H1 (cell line): Measurements from ENCODE around the gene ZNF575. TPM values are rescaled to one million over a fixed set of nuclear protein-coding genes. Genes with fewer than 3 reads are reported as not detected.

Experiments
- CTCF ChIA-PET: fragments of 300-600 bp; sonication (Branson Sonifier 250); formaldehyde crosslinking; loops from one replicate; lab custom pipeline; 2021; ENCODE audit not compliant: partially characterized antibody; lab: Charles Lee
- POLR2A ChIA-PET: fragments of 300-600 bp; sonication (Branson Sonifier 250); formaldehyde crosslinking; loops from one replicate; lab custom pipeline; 2021; ENCODE audit warnings: inconsistent platforms; ENCODE audit not compliant: partially characterized antibody; lab: Charles Lee
- DNase-seq, 2 experiments: peaks; one replicate each; pipeline versions ENCODE4 v3.0.0 to v3.0.0-alpha.2; 2010 to 2022; ENCODE audit warnings: low spot score in 2 of 2, low read depth in 1 of 2, mixed read lengths in 1 of 2
- FAIRE-seq: peaks from 2 replicates; lab custom pipeline; 2011; peaks lifted over from hg19 to GRCh38; lab: Jason Lieb, UNC
- H2AFZ ChIP-seq: 2 replicates; pipeline ENCODE4 v1.8.1; 2012; ENCODE audit warnings: low read length, inconsistent platforms
- H2AK5ac ChIP-seq: 2 replicates; pipeline ENCODE4 v1.6.1; 2013; ENCODE audit warnings: low read depth, low read length
- H2BK120ac ChIP-seq: replicated peaks from 2 replicates; pipeline ENCODE3; 2013; ENCODE audit warnings: low read depth, low read length, inconsistent platforms
- H2BK12ac ChIP-seq: 2 replicates; pipeline ENCODE4 v1.6.1; 2013; ENCODE audit warnings: low read depth, low read length
- H2BK15ac ChIP-seq: 2 replicates; pipeline ENCODE4 v1.6.1; 2013; ENCODE audit warnings: low read length
- H2BK20ac ChIP-seq: 2 replicates; pipeline ENCODE4 v1.6.1; 2013; ENCODE audit warnings: low read length
- H2BK5ac ChIP-seq: 2 replicates; pipeline ENCODE4 v1.6.1; 2013; ENCODE audit warnings: low read depth, low read length
- H3K14ac ChIP-seq: 2 replicates; pipeline ENCODE4 v1.6.1; 2013; ENCODE audit warnings: inconsistent platforms; ENCODE audit not compliant: insufficient read length
- H3K18ac ChIP-seq: 2 replicates; pipeline ENCODE4 v1.6.1; 2013; ENCODE audit warnings: low read length; ENCODE audit errors: extremely low read depth
- H3K23ac ChIP-seq: 2 replicates; pipeline ENCODE4 v1.6.1; 2013; ENCODE audit warnings: inconsistent platforms; ENCODE audit not compliant: insufficient read length
- H3K23me2 ChIP-seq: 2 replicates; pipeline ENCODE4 v1.6.1; 2013; ENCODE audit warnings: low read depth, low read length
- H3K27ac ChIP-seq: 2 replicates; pipeline ENCODE4 v1.6.1; 2011; ENCODE audit warnings: low read depth, low read length, inconsistent platforms
- H3K27me3 ChIP-seq, 4 experiments: replicated peaks in 1 of 4; 1 replicate in 1 of 4; 2 replicates in 3 of 4; pipeline versions ENCODE4 v1.6.1 to v1.8.1; 2011 to 2013; ENCODE audit warnings: low read length in 3 of 4, mild to moderate bottlenecking in 3 of 4, inconsistent platforms in 2 of 4, mixed read lengths in 2 of 4, moderate library complexity in 1 of 4; ENCODE audit not compliant: control insufficient read depth in 3 of 4, insufficient read depth in 3 of 4; ENCODE audit errors: extremely low read depth in 1 of 4
- H3K36me3 ChIP-seq, 4 experiments: 2 replicates each; pipeline versions ENCODE4 v1.6.1 to v1.8.1; 2011 to 2013; ENCODE audit warnings: mild to moderate bottlenecking in 4 of 4, low read length in 3 of 4, moderate library complexity in 2 of 4, control low read depth in 1 of 4, inconsistent platforms in 1 of 4; ENCODE audit not compliant: insufficient read depth in 4 of 4, control insufficient read depth in 2 of 4
- H3K4ac ChIP-seq: replicated peaks from 2 replicates; pipeline ENCODE3; 2013; ENCODE audit warnings: low read length, low read depth, mixed read lengths, inconsistent platforms; ENCODE audit not compliant: insufficient read length
- H3K4me1 ChIP-seq, 4 experiments: replicated peaks in 1 of 4; 1 replicate in 1 of 4; 2 replicates in 3 of 4; pipeline versions ENCODE4 v1.6.1 to v1.8.1; 2011 to 2013; ENCODE audit warnings: low read length in 3 of 4, inconsistent platforms in 2 of 4, mixed read lengths in 1 of 4; ENCODE audit not compliant: insufficient read depth in 4 of 4, control insufficient read depth in 3 of 4
- H3K4me2 ChIP-seq, 2 experiments: 2 replicates each; pipeline versions ENCODE4 v1.6.1 to v1.8.1; 2011 to 2013; ENCODE audit warnings: low read depth in 2 of 2, low read length in 2 of 2, control low read depth in 1 of 2, inconsistent platforms in 1 of 2, mild to moderate bottlenecking in 1 of 2; ENCODE audit not compliant: insufficient read depth in 1 of 2
- H3K4me3 ChIP-seq, 4 experiments: fragments of 200-600, 300-600 bp in 1 of 4; sonication (generic), shearing (Covaris generic), sonication (Bioruptor Twin) in 1 of 4; 2 replicates each; pipeline versions ENCODE4 v1.5.1 to v1.8.1; 2011 to 2016; ENCODE audit warnings: low read length in 4 of 4, low read depth in 3 of 4, control low read depth in 2 of 4, inconsistent platforms in 2 of 4, mild to moderate bottlenecking in 2 of 4, mixed read lengths in 1 of 4, moderate library complexity in 1 of 4; ENCODE audit not compliant: insufficient read depth in 2 of 4; ENCODE audit errors: extremely low read depth in 1 of 4
- H3K56ac ChIP-seq: replicated peaks from 2 replicates; pipeline ENCODE3; 2013; ENCODE audit warnings: low read depth, mild to moderate bottlenecking, mixed read lengths, low read length, inconsistent platforms; ENCODE audit not compliant: insufficient read length
- H3K79me1 ChIP-seq: 2 replicates; pipeline ENCODE4 v1.6.1; 2013; ENCODE audit warnings: low read depth, low read length, control low read depth
- H3K79me2 ChIP-seq, 2 experiments: 2 replicates each; pipeline versions ENCODE4 v1.6.1 to v1.8.1; 2012 to 2013; ENCODE audit warnings: low read length in 2 of 2, mild to moderate bottlenecking in 2 of 2, inconsistent platforms in 1 of 2; ENCODE audit not compliant: insufficient read depth in 2 of 2, control insufficient read depth in 1 of 2
- H3K9ac ChIP-seq, 4 experiments: replicated peaks in 1 of 4; 1 replicate in 1 of 4; 2 replicates in 3 of 4; pipeline versions ENCODE4 v1.6.1 to v1.8.1; 2011 to 2013; ENCODE audit warnings: low read depth in 3 of 4, low read length in 3 of 4, control low read depth in 2 of 4, mild to moderate bottlenecking in 2 of 4, moderate library complexity in 2 of 4, inconsistent platforms in 1 of 4; ENCODE audit errors: extremely low read depth in 1 of 4
- H3K9me3 ChIP-seq, 2 experiments: 2 replicates each; pipeline versions ENCODE4 v1.6.1 to v1.8.1; 2012 to 2013; ENCODE audit warnings: mild to moderate bottlenecking in 2 of 2, moderate library complexity in 2 of 2, control low read depth in 1 of 2, inconsistent platforms in 1 of 2, low read depth in 1 of 2, low read length in 1 of 2, mixed read lengths in 1 of 2; ENCODE audit not compliant: insufficient read depth in 2 of 2
- H4K20me1 ChIP-seq, 2 experiments: replicated peaks in 1 of 2; 2 replicates each; pipeline versions ENCODE3 to v1.8.1; 2011 to 2013; ENCODE audit warnings: inconsistent platforms in 2 of 2, low read length in 2 of 2, mild to moderate bottlenecking in 1 of 2; ENCODE audit not compliant: insufficient read depth in 2 of 2, control insufficient read depth in 1 of 2
- H4K5ac ChIP-seq: 2 replicates; pipeline ENCODE4 v1.6.1; 2013; ENCODE audit warnings: low read length, low read depth, mixed read lengths, inconsistent platforms; ENCODE audit not compliant: insufficient read length
- H4K8ac ChIP-seq: 2 replicates; pipeline ENCODE4 v1.8.0; 2013; ENCODE audit warnings: mild to moderate bottlenecking, moderate library complexity, low read length, inconsistent platforms; ENCODE audit not compliant: insufficient read depth; ENCODE audit errors: extremely low read depth
- H4K91ac ChIP-seq: replicated peaks from 2 replicates; pipeline ENCODE3; 2013; ENCODE audit warnings: low read length, mixed read lengths, inconsistent platforms; ENCODE audit not compliant: insufficient read length
- CBX5 ChIP-seq: fragments of 300-800, 300-1000 bp; sonication (generic); IDR thresholded peaks from 2 replicates; pipeline ENCODE4 v1.7.1; 2016; ENCODE audit warnings: antibody characterized with exemption, low read length, low read depth
- CHD1 ChIP-seq: IDR thresholded peaks from 2 replicates; pipeline ENCODE4 v1.6.1; 2012; ENCODE audit warnings: low read depth, low read length, improper control_type of control experiment
- FOSL1 ChIP-seq: IDR thresholded peaks from 2 replicates; pipeline ENCODE4 v1.6.1; 2011; ENCODE audit warnings: mild to moderate bottlenecking, low read depth, low read length, moderate library complexity; ENCODE audit not compliant: insufficient read depth
- HDAC2 ChIP-seq, 2 experiments: fragments of 300-600 bp in 1 of 2; sonication (generic) in 1 of 2; IDR thresholded peaks; 2 replicates each; pipeline ENCODE4 v1.6.1; 2011 to 2012; ENCODE audit warnings: low read depth in 2 of 2, low read length in 2 of 2, mild to moderate bottlenecking in 2 of 2, moderate library complexity in 2 of 2, borderline replicate concordance in 1 of 2, inconsistent platforms in 1 of 2
- JUND ChIP-seq: IDR thresholded peaks from 2 replicates; pipeline ENCODE4 v1.6.1; 2011; ENCODE audit warnings: mild to moderate bottlenecking, improper control_type of control experiment, low read length
- MAFK ChIP-seq: IDR thresholded peaks from 2 replicates; pipeline ENCODE4 v1.6.1; 2012; ENCODE audit warnings: low read depth, mild to moderate bottlenecking, improper control_type of control experiment, low read length
- POLR2A ChIP-seq, 2 experiments: IDR thresholded peaks; 1 replicate in 1 of 2; 2 replicates in 1 of 2; pipeline ENCODE4 v1.6.1; 2011; ENCODE audit warnings: low read depth in 2 of 2, low read length in 2 of 2, mild to moderate bottlenecking in 2 of 2; ENCODE audit errors: control extremely low read depth in 1 of 2
- POU5F1 ChIP-seq: IDR thresholded peaks from 2 replicates; pipeline ENCODE4 v1.6.1; 2011; ENCODE audit warnings: low read depth, mild to moderate bottlenecking, low read length, moderate library complexity
- SP1 ChIP-seq: IDR thresholded peaks from 2 replicates; pipeline ENCODE4 v1.6.1; 2011; ENCODE audit warnings: low read depth, low read length
- SP4 ChIP-seq: IDR thresholded peaks from 2 replicates; pipeline ENCODE4 v1.6.1; 2012; ENCODE audit warnings: low read length, inconsistent platforms
- TBP ChIP-seq: IDR thresholded peaks from 2 replicates; pipeline ENCODE4 v1.6.1; 2011; ENCODE audit warnings: low read depth, low read length, improper control_type of control experiment
- USF2 ChIP-seq: IDR thresholded peaks from 2 replicates; pipeline ENCODE4 v1.6.1; 2011; ENCODE audit warnings: low read length, improper control_type of control experiment
- YY1 ChIP-seq: IDR thresholded peaks from 2 replicates; pipeline ENCODE4 v1.6.1; 2011; ENCODE audit warnings: low read depth, mild to moderate bottlenecking, low read length
- WGBS, 2 experiments: shearing (Covaris generic) in 1 of 2; methylation state at CpG; one replicate each; pipeline versions ENCODE4 v1.1.6 to v1.1.7; 2013 to 2015; ENCODE audit warnings: low lambda C conversion rate in 2 of 2, mixed read lengths in 2 of 2, inconsistent platforms in 1 of 2, low coverage in 1 of 2, missing lambda C conversion rate in 1 of 2; ENCODE audit not compliant: insufficient replicate concordance in 2 of 2, insufficient coverage in 1 of 2, insufficient read length in 1 of 2; ENCODE audit errors: extremely low coverage in 1 of 2, missing lambda C conversion rate in 1 of 2; 5-methylcytosine and 5-hydroxymethylcytosine counted together
- polyA plus RNA-seq, 7 experiments: library from polyadenylated mRNA; depleted of rRNA in 3 of 7; stranded (reverse) in 5 of 7; unstranded in 2 of 7; fragments of >200 nt in 5 of 7; fragments of 200-250 nt in 2 of 7; gene quantifications; 1 replicate in 5 of 7; 2 replicates in 1 of 7; 4 replicates in 1 of 7; pipeline versions ENCODE4 v1.2.1 to v1.2.3, GENCODE V29; 2011 to 2013; ENCODE audit warnings: missing spikeins in 2 of 7, mixed read lengths in 2 of 7
- total RNA-seq: library from RNA; stranded (reverse); fragmentation: NEBNext Ultra II Directional; extraction: Animal tissue kit (Norgen Biotek cat#: 25700); gene quantifications from 2 replicates; pipeline ENCODE4 v1.2.1, GENCODE V29; 2021

The ZNF575 gene
- total and polyA plus RNA-seq, 2 of the 8 experiments (the other 6 are each of a cell fraction or from before 2014, with no cell fraction given) = 0.05 TPM; not detected in 1

- no peak overlapping the region for H4K5ac ChIP-seq
- H3K23me2 ChIP-seq = peaks cover 18% of the 10 kb centered on the region; the same call in 1 of the 2 replicates
- WGBS, 2 experiments = 79% methylated on average over 21 of the region's 23 CpGs; no CpG with 5 or more reads in 1 of the 2 experiments
- ChIA-PET POLR2A (interaction anchor here (1.0 to 1.4 kb wide), 5 partner anchors 13 to 42 kb away, joined by 3 to 6 read pairs (median 4); no protein-coding TSS in a partner anchor), CTCF (interaction anchor here (0.8 to 1.4 kb wide), 8 partner anchors 18 to 92 kb away, joined by 3 to 6 read pairs (median 3); partner anchors contain the start of gene LYPD3)
- H3K27me3 ChIP-seq = peaks cover 3 to 16% (median 14%) of the 10 kb centered on the region in 4 experiments
- FAIRE-seq (no peak), DNase-seq (no peak)
- no peak overlapping the region; the same call in 1 of the 2 replicates for H2AK5ac ChIP-seq
- H3K14ac ChIP-seq = no peak overlapping the region
- H3K4ac ChIP-seq = no peak overlapping the region
- no peaks in the 10 kb centered on the region for H3K9me3 ChIP-seq
- H2BK15ac ChIP-seq = no peak overlapping the region
- H2AFZ ChIP-seq = no peak overlapping the region
- no peak overlapping the region for H3K9ac ChIP-seq
- no peak overlapping the region for H2BK5ac ChIP-seq
- no peak overlapping the region for H2BK120ac ChIP-seq
- no peak overlapping the region for H3K27ac ChIP-seq
- no peak overlapping the region for H4K8ac ChIP-seq
- H3K79me1 ChIP-seq = no peaks in the 10 kb centered on the region
- no peak overlapping the region; the same call in 1 of the 2 replicates for H3K18ac ChIP-seq
- H3K23ac ChIP-seq = no peak overlapping the region
- H3K4me3 ChIP-seq = peak overlapping the region in 3 of 4 experiments; percentile 65 to 70 (median 68); a peak in 5 of 8 replicates
- no peak overlapping the region for H4K91ac ChIP-seq
- no peaks in the 10 kb centered on the region for H3K79me2 ChIP-seq
- peaks cover 0 to 2% of the 10 kb centered on the region in 2 experiments for H4K20me1 ChIP-seq
- H3K4me2 ChIP-seq = peak overlapping the region; percentile 74 to 91; a peak in 2 of 4 replicates
- no peak overlapping the region for H2BK20ac ChIP-seq
- H3K36me3 ChIP-seq = no peaks in the 10 kb centered on the region
- H2BK12ac ChIP-seq = peak overlapping the region; percentile 75; the same call in 1 of the 2 replicates
- no peak overlapping the region for H3K56ac ChIP-seq
- H3K4me1 ChIP-seq = peaks cover 0 to 6% (median 0%) of the 10 kb centered on the region in 4 experiments; a peak in 1 of 7 replicates
- TF ChIP-seq CBX5 (no peak), MAFK (no peak), POLR2A (IDR thresholded peaks at IDR 0.05; ENCODE audit: control extremely low read depth in 1 of 2, low read depth in 2 of 2, low read length in 2 of 2) (no peak), YY1 (no peak), SP1 (no peak), TBP (no peak), CHD1 (no peak), HDAC2 (IDR thresholded peaks at IDR 0.05; ENCODE audit: borderline replicate concordance in 1 of 2, low read depth in 2 of 2, low read length in 2 of 2) (no peak), JUND (no peak), SP4 (no peak), FOSL1 (no peak), USF2 (no peak), POU5F1 (no peak)
Observed at GRCh38 chr19:43502419-43502976, 30.5 kb upstream of the ZNF575 start.
